GM18526 (cell line): ENCODE results near the gene IFT20.

ENCODE experiments used
- POLR2A ChIP-seq: IDR thresholded peaks from 3 replicates; pipeline ENCODE4 v1.6.1; 2011; ENCODE audit not compliant: insufficient read length; ENCODE audit errors: extremely low read depth

IFT20 gene

DNA sequence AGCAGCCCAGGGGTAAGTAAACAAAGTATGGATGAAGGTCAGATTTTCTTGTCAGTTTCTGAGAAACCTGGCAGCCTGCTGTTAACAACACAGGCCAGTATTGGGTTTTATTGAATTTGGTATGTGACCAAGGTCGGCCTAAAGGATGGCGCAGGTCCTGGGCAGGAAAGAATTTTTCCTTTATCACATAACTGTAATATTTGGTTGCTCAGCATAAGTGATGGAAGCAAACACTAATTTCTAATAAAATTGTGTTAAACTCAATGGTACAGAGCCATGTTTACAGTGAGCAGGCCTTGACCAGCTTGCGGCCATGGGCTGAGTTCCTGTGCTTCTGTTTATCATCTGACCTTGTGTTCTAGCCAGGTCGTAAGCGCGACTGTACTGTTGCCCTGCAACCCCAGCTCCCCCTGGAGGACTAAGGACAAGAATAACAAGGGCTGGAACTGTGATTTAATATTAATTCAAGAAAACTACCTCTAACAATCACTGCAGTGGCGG lies 11.5 kb upstream of the IFT20 start:
- TF ChIP-seq POLR2A: no peak

DNA sequence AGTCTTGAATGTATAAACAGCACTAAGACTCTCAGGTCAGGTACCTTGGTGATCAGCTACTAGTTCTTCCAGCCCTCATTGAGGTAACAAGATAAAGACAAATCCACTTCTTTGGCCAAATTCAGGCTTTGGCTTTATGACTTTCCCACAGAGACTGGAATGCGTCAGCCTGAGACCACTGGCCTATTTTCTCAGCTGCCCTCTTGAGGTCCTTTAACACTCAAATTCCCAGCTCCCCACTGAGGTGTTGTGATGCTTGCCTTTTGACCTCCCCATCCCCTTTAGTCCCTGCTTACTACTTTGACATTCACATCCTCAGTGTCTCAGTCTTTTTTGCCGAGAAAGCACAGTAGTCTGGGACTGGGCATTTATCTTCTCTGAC lies 10.9 kb upstream of the IFT20 start:
- TF ChIP-seq POLR2A: no peak

DNA sequence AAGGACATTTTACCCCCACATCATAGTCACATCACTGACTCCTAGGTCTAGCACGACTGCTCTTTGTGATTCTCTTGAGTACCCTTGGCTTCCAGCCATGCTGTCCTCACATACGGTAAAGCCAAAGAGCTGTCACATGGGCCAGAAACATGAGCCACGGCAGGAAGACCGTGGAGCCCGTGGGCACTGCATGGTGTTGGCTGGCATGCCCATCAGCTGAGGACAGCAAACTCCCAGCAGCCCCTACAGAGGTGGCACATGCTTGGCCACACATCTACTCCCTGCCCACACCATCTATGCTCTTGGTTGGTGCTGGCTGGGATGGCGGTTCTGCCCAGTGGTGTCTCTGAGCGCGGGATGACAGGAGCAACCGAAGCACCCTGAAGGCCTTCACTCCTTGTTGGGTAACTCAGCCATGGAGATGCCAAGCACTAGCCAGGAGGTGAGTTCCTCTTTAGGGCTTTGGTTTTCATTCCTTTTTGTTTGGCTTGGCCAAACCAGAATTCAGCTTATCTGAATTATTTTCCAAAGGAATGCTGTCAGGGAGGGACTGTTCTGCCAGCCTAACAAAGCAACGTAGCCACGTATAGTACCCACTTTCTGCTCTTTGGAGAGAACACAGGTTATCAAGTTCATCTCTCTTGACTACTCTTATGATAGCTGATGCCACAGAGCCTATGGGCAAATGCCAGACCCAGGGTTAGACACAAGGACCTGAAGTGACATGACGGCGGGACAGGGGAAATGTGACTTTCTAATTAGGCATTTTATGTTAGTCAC lies 10.3 kb upstream of the IFT20 start:
- TF ChIP-seq POLR2A: no peak

DNA sequence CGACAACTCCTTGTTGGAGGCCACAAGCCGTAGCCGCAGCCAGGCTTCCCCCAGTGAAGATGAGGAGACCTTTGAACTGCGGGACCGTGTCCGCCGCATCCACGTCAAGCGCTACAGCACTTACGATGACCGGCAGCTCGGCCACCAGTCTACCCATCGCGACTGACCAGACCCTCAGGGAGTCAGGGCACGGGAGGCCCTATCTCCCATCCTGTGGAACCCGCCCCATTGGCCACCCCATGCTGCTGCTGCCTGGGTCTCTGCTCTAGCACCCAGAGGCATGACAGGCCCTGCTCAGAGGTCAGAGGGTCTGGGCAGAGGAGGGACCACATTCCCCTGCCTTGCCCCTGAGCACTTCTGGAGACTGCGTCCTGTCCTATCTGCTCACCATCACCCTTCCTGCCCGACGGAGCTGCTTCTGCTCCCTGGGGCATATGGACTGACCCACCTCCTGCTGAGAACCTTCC lies 9.2 kb upstream of the IFT20 start:
- no peak for TF ChIP-seq POLR2A

DNA sequence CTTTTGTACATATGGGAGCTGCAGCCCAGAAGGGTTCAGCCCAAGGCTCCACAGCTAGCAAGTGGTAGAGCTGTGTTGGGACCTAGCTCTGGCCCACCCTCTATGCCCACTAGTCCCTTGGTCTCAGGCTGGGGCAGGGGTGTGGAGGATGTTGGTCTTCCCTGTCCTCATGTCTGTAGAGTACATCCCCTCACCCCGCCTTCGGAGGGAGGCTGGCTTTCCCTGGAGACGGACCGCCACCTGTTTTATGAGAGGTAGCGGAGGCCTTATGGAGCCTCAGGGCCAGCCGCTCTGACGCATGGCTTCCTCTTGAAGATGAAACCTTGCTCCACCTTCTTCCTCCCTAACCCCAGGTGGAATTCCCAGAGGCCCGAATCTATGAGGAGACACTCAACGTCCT lies 8.7 kb upstream of the IFT20 start:
- TF ChIP-seq POLR2A: no peak

DNA sequence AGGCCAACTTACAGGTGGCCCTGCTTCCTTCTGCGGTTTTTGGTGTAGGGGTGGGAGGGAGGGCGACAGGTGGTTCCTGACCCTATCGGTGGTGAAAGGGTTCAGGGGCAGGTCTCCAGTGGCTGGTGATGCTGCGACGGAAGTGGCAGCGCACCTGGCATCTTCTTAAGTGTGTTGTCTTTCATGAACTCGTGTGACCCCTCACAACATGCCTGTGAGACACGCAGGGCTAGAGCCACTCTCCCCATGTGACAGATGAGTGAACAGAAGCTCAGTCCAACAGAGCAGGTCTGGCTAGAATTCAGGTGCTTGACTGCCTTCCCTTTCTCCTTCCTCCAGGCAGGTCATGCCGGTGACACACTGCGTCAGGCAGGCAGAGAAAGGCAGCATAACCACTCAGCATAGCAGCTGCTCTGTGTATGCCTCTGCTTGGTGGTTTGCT lies 8.2 kb upstream of the IFT20 start:
- no peak for TF ChIP-seq POLR2A

DNA sequence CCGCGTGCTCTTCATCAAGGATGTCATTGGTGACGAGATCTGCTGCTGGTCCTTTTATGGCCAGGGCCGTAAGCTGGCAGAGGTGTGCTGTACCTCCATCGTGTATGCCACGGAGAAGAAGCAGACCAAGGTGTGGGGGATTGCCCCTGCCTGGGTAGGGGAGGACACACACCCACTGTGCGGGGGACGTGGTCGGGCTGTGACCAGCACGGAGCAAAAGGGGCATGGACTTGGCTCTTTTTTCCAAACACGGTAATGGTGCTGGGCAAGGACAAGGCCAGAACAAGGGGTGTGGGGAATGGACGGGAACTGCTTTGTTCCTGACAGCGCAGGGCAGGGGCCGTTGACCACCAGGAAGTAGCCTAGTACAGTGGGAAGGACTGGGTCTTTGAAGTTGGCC lies 7.0 kb upstream of the IFT20 start:
- no peak for TF ChIP-seq POLR2A

DNA sequence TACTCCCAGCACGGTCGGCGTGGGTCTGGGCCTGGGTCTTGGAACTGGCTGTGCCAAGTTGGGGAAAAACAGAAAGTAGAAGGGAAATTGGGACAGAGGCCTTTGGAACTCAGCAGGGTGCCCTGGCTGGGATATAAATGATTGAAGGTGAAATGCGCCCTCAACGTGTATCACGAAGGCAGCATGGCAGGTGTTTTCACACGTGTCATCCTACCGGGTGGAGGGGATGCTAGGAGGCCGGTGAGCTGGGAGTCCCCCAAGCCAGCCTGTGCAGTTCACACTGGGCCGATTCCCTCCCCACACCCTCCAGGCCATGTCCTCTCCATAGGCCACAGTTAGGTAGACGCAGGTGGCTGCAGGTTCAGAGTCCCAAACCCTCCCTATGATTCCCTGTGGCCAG lies 6.2 kb upstream of the IFT20 start:
- no peak for TF ChIP-seq POLR2A

DNA sequence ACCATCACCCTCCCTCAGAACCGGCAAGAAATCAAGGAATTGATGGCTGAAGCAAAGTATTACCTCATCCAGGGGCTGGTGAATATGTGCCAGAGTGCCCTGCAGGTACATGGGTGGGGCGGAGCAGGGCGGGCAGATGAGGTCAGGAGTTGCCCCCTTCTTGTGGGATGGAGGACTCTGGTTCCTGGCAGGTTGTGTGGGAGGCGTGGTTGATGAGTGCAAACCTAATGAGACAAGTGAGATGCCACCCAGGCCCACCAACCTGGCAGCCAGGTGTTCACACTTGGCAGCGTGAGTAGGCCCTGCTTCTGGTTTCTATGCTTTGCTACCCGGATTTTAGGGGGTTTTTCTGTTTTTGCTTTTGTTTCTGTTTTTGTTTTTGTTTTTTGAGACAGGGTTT lies 5.1 kb upstream of the IFT20 start:
- TF ChIP-seq POLR2A: no peak

DNA sequence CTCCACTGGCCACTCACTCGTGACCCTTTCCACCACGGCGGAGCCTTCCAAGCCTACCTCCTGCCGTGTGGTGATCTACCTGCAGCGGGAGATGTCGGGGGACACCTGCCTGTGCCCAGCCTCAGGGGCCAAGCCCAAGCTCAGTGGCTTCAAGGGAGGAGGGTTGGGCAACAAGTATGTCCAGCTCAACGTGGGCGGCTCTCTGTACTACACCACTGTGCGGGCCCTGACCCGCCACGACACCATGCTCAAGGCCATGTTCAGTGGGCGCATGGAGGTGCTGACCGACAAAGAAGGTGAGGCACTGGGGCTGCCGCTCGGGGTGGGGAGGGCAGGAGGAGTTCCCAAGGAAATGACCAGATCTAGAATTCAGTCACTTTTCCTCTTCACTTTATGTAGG lies 4.2 kb upstream of the IFT20 start:
- TF ChIP-seq POLR2A: no peak

DNA sequence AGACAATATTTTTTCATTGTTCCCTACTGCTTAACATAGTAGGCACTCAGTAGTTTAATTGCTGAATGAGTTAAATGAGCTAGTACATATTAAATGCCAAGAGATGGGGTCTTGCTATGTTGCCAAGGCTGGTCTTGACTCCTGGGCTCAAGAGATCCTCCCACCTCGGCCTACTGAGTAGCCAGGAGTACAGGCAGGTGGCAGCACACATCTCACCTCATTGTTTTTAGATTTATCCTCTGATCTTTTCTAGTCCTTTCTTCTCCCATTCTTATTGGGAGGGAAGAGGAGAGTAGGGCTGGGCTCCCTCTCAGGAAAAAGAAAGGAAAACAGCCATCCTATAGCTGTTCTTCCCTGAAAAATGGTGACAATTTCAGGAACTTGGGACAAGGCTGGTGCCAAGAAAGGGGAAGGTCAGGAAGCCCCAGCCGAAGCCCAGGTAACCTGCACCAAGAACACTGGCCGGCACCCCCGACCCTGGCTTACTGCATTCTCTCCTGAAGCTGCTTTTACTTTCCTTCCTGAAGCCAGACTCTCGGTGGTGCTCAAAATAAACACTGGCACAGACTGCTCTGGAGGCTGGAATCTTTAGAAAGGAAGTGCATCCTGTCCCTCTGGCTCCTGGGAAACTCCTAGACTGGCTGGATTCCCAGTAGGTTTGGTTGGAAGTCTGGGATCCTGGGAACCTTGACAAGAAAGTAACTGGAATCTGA lies 2.9 kb upstream of the IFT20 start:
- TF ChIP-seq POLR2A: no peak

DNA sequence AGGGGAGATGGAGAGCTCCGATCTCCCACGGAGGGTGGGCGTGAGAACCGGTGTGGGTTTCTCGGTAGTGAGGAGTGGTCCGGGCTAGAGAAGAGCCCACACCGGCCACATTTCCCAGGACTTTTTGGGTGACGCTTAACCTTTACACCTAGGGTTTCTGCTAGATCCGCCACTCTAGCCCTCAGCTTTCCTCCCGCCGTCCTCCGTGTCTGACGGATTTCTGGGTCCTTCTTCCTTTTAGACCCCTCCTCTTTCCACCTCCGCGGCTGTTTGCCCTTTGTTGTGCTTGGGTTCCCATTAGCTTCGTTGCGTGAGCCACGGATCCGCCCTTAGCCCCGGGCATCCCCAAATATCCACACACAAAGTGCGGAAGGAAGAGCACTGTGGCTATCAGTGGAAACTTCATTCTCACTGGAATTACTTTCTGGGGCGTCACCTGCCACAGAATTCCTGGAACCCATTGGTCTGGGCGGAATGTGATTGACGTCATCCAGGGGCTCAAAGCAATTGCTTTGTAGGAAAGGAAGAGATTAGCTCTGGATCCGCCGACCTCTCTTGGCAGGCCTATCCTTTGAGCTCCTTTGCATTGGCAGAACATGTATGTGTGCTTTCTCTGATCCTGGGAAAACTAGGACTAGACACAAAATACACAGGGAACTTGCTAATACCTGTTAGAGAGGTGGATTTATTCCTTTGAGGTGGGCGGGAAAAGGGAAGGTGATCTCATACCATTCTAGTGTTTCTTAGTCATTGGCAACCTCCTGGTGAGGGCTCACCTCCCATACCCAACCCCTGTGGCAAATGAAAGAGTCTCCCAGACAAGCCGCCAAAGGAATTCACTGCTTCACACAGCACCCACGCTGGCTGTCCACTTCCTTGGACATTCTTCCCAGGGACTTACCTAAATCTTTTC lies 943 bp upstream of the IFT20 start:
- no peak for TF ChIP-seq POLR2A

DNA sequence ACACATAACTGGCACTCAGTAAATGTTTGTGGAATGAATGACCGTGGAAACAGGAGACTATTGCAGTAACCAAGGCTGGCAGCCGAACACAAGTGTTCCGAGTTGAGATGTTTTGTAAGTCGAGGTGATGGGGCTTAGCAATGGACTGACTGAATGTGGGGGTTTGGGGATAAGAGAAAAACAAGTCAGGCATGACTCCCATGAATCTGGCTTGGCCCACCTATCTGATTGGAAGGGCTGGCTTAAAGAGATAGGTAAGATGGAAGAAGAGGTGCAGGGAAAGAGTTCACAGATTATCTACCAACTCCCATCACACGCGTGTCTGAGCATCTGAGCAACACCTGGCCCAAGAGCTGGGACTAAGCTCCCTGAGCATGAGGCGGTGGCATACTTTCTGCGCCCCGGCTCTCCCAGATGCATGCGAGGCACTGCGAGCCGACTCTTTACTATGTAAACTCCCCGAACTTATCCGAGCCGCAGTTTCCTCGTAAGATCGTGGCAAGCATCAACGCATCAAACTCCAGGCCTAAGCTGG lies 539 bp downstream of the IFT20 start:
- TF ChIP-seq POLR2A: no peak

DNA sequence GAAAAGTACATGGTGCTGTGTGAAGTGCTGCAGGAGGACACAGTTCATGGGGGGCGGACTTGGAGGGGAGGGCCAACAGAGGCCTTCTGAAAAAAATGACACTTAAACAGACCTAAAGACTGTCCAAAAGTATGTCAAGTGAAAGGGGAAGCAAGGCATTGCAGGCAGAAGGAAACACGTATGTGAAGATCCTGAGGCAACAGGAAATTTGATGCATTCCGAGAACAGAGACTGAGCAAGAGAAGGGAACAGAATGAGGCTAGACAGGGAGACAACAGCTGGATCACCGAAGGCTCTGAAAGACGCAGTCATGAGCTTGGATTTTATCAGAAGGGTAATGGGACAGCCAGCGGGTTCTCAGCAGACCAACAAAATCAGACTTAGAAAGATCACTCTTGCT lies 1.1 kb downstream of the IFT20 start:
- no peak for TF ChIP-seq POLR2A

DNA sequence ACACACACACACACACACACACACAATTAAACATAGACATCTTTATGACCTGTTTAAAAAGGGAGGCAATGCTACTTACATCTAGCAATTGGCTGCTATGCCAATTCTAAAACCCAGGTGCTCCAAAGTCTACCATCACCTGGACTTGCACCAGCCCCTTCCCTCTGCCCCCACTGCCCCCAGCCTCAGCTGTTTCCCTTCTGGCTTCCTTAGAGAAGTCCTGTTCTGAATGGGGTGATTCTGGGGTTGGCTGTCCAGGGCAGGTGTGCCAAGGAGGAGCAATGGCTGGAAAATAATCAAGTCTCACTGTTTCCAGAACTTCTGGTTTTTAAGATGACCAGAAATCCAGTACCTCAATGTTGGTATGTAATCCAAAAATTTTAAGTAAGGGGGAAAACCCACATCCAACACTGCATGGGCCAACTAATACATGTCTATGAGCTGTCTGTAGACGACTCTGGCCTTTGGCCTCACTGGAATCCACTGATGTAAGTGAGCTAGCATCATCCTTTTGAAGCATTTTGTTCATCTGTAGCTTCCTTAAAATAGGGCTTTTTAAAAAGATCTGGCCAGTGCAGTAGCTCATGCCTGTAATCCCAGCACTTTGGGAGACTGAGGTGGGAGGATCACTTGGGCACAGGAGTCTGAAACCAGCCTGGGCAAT lies 2.1 kb downstream of the IFT20 start:
- no peak for TF ChIP-seq POLR2A
